Heart left ventricle (tissue), 16 donors: Measurements from ENCODE around the gene LAMA3. TPM values are rescaled to one million over a fixed set of nuclear protein-coding genes. Genes with fewer than 3 reads are reported as not detected.

ENCODE experiments used
- ATAC-seq, 4 donors: fragments of 200-7000 bp; cut with Tn5 transposase; one replicate each; pipeline ENCODE4 v1.9.1; 2020 to 2022; ENCODE audit warnings: moderate library complexity in 4 of 4, mild to moderate bottlenecking in 3 of 4, moderate number of reproducible peaks in 1 of 4
- DNase-seq, 5 donors: peaks; one replicate each; pipeline ENCODE4 v3.0.0-alpha.2; 2020
- H3K27ac ChIP-seq, 12 donors: fragments of 200-600 bp; sonication (generic) in 4 of 12; one replicate each; pipeline versions ENCODE4 v1.5.0 to v1.8.0; 2016 to 2022; ENCODE audit warnings: mild to moderate bottlenecking in 2 of 12
- H3K27me3 ChIP-seq, 9 donors: fragments of 200-600 bp; sonication (generic) in 2 of 9; one replicate each; pipeline versions ENCODE4 v1.5.1 to v1.8.0; 2016 to 2022; ENCODE audit warnings: mild to moderate bottlenecking in 3 of 9
- H3K36me3 ChIP-seq, 9 donors: fragments of 200-600 bp; sonication (generic) in 2 of 9; one replicate each; pipeline versions ENCODE4 v1.5.0 to v1.8.0; 2018 to 2022; ENCODE audit warnings: mild to moderate bottlenecking in 2 of 9
- H3K4me1 ChIP-seq, 12 donors: fragments of 200-600 bp; sonication (generic) in 4 of 12; one replicate each; pipeline versions ENCODE4 v1.5.0 to v1.8.0; 2016 to 2022; ENCODE audit warnings: mild to moderate bottlenecking in 3 of 12
- H3K4me3 ChIP-seq, 12 donors: fragments of 200-600 bp; sonication (generic) in 4 of 12; one replicate each; pipeline versions ENCODE4 v1.5.0 to v1.8.0; 2017 to 2022; ENCODE audit warnings: mild to moderate bottlenecking in 9 of 12, moderate library complexity in 4 of 12
- H3K9me3 ChIP-seq, 12 donors: fragments of 200-600 bp; sonication (generic) in 4 of 12; one replicate each; pipeline versions ENCODE4 v1.5.0 to v1.8.0; 2016 to 2022; ENCODE audit warnings: mild to moderate bottlenecking in 1 of 12
- CTCF ChIP-seq, 12 donors: fragments of 200-600 bp; sonication (generic) in 4 of 12; IDR thresholded peaks; one replicate each; pipeline versions ENCODE4 v1.5.0 to v1.8.0; 2018 to 2022; ENCODE audit warnings: antibody characterized with exemption in 12 of 12, mild to moderate bottlenecking in 5 of 12
- POLR2A ChIP-seq, 2 donors: fragments of 450-650 bp; IDR thresholded peaks; one replicate each; pipeline ENCODE4 v1.6.1; 2017; ENCODE audit warnings: antibody characterized with exemption in 2 of 2, mild to moderate bottlenecking in 2 of 2, moderate library complexity in 2 of 2
- WGBS, 4 donors: extraction: QIAGEN DNeasy Blood & Tissue Kit in 2 of 4; methylation state at CpG; one replicate each; pipeline versions ENCODE4 v1.1.5 to v1.1.7; 2013 to 2018; 5-methylcytosine and 5-hydroxymethylcytosine counted together
- intact Hi-C, 10 donors: fragments of 100-400 bp; cut with DNase I; formaldehyde crosslinking; loops; one replicate each; pipeline versions ENCODE4 v1.11.1 to v1.14.2; 2022
- polyA plus RNA-seq, 2 donors: library from polyadenylated mRNA; stranded (reverse); fragments of 200-250 nt; gene quantifications; one replicate each; pipeline ENCODE4 v1.2.3, GENCODE V29; 2013
- total RNA-seq, 9 donors: library from RNA; depleted of rRNA in 2 of 9; stranded (reverse); fragments of >200 nt in 2 of 9; fragmentation: NEBNext Ultra II Directional in 3 of 9; extraction: Animal tissue kit (Norgen Biotek cat#: 25700) in 3 of 9; gene quantifications; one replicate each; pipeline versions ENCODE4 v1.1.0 to v1.2.4, GENCODE V29; 2016 to 2023
- donor health status: ischemic (EF 13 %, LVEDD 7.1; RV severe dilation, severe dysfunction).
- donor health status: healthy with polysubstance abuse.
- donor health status: DM: no; HTN: yes; CAD: no.
- donor health status: DM: no; HTN: no; CAD: no.
- donor health status: ischemic (EF 25% LVEDD 6.9; RV normal size, moderate dysfunction).
- donor health status: ischemic (EF 25% LVEDD 5.7; RV mildly dilated, moderate dysfunction).
- donor health status: healthy.
- donor health status: DM: yes; HTN: yes; CAD: no.
- donor health status: ischemic (EF 35%, LVEDD 5.7; RV mildly dilated, moderate dysfunction).
- donor health status: nonischemic (EF 11% LVEDD 7.7; RV severe dilation, severe dysfunction).
- donor health status: DM: yes; HTN: yes; CAD: no.
- donor health status: PGD.
- donor health status: ischemic (EF 29% LVEDD 5.4; RV normal size, mild dysfunction).
- donor health status: nonischemic (EF 23%, LVEDD 6.1; RV moderate dilation, normal function).

The LAMA3 gene
- total and polyA plus RNA-seq, 11 donors, result 1.2 to 6.6 (median 3.2) TPM

- TF ChIP-seq CTCF (IDR thresholded peaks at IDR 0.05), result no peak
- no peak for TF ChIP-seq POLR2A (IDR thresholded peaks at IDR 0.05)
- H3K36me3 ChIP-seq, result peaks cover 0 to 14% (median 0%) of the 10 kb centered on the region in 9 donors
- H3K9me3 ChIP-seq, result no peaks in the 10 kb centered on the region
- DNase-seq, result no peak
- H3K4me3 ChIP-seq, result no peak overlapping the region
- H3K27me3 ChIP-seq, result no peaks in the 10 kb centered on the region
- intact Hi-C loops, result loop anchor here in 1 of 10 donors (10.0 kb wide), 1 partner anchor 58 kb away; no protein-coding TSS in a partner anchor
- H3K4me1 ChIP-seq, result peaks cover 0 to 4% (median 0%) of the 10 kb centered on the region in 12 donors
- ATAC-seq, result no peak
- 85 to 87% (median 86%) methylated on average over 22 to 34 of the region's 34 CpGs for WGBS, 4 donors
- no peak overlapping the region for H3K27ac ChIP-seq
Observed at GRCh38 chr18:23756590-23757436, 67.6 kb downstream of the LAMA3 start.

- intact Hi-C loops, result loop anchor here in 1 of 10 donors (10.0 kb wide), 1 partner anchor 57 kb away; no protein-coding TSS in a partner anchor
- Histone ChIP-seq H3K27me3 (no peaks in the 10 kb centered on the region), H3K36me3 (peaks cover 0 to 10% (median 0%) of the 10 kb centered on the region in 9 donors), H3K4me3 (no peak overlapping the region), H3K4me1 (peaks cover 0 to 4% (median 0%) of the 10 kb centered on the region in 12 donors), H3K27ac (no peak overlapping the region), H3K9me3 (no peaks in the 10 kb centered on the region)
- WGBS, 4 donors, result 62 to 68% (median 65%) methylated on average over 8 of the region's 8 CpGs
- DNase-seq (no peak), ATAC-seq (no peak)
- no peak for TF ChIP-seq CTCF (IDR thresholded peaks at IDR 0.05)
- TF ChIP-seq POLR2A (IDR thresholded peaks at IDR 0.05), result no peak
Observed at GRCh38 chr18:23757437-23757733, 68.1 kb downstream of the LAMA3 start.

- Histone ChIP-seq H3K27me3 (no peaks in the 10 kb centered on the region), H3K4me3 (no peak overlapping the region), H3K36me3 (peaks cover 0 to 10% (median 0%) of the 10 kb centered on the region in 9 donors), H3K27ac (no peak overlapping the region), H3K4me1 (no peaks in the 10 kb centered on the region), H3K9me3 (no peaks in the 10 kb centered on the region)
- no peak for TF ChIP-seq CTCF (IDR thresholded peaks at IDR 0.05)
- TF ChIP-seq POLR2A (IDR thresholded peaks at IDR 0.05), result no peak
- no peak for ATAC-seq
- WGBS, 4 donors, result 87 to 94% (median 87%) methylated on average over 12 to 14 of the region's 14 CpGs
- intact Hi-C loops, result loop anchor here in 1 of 10 donors (10.0 kb wide), 1 partner anchor 57 kb away; no protein-coding TSS in a partner anchor
- no peak for DNase-seq
Observed at GRCh38 chr18:23758281-23758680, 69.0 kb downstream of the LAMA3 start.

- no peak overlapping the region for H3K27ac ChIP-seq
- H3K36me3 ChIP-seq, result peaks cover 0 to 11% (median 0%) of the 10 kb centered on the region in 9 donors
- no peak for DNase-seq
- no peaks in the 10 kb centered on the region for H3K4me1 ChIP-seq
- H3K4me3 ChIP-seq, result no peak overlapping the region
- no peak for TF ChIP-seq POLR2A (IDR thresholded peaks at IDR 0.05)
- no peak for TF ChIP-seq CTCF (IDR thresholded peaks at IDR 0.05)
- no peaks in the 10 kb centered on the region for H3K27me3 ChIP-seq
- ATAC-seq, result no peak
- H3K9me3 ChIP-seq, result no peaks in the 10 kb centered on the region
- intact Hi-C loops, result no loop called here
- 93 to 97% (median 95%) methylated on average over 5 of the region's 5 CpGs for WGBS, 4 donors
Observed at GRCh38 chr18:23761941-23762340, 72.7 kb downstream of the LAMA3 start.
